ENCODE results near the gene PKNOX2.

- TF ChIP-seq CTCF (conservative IDR thresholded peaks at IDR 0.05; ENCODE audit: low read length) (no peak), EZH2phosphoT487 (IDR thresholded peaks at IDR 0.05; ENCODE audit: borderline replicate concordance, low read depth, low read length) (no peak)
Measured at GRCh38 chr11:125376856-125377255, 212.3 kb downstream of the PKNOX2 start.

All from OCI-LY7 (cell line).